Vagina (tissue), 2 donors: ENCODE measurements around the gene TK2.

ENCODE experiments used
- CTCF ChIP-seq, 3 experiments: fragments of 450-650 bp in 2 of 3; fragments of 200-600 bp in 1 of 3; sonication (generic) in 1 of 3; IDR thresholded peaks; one replicate each; pipeline ENCODE4 v1.5.1; 2017 to 2019; ENCODE audit warnings: antibody characterized with exemption in 3 of 3, mild to moderate bottlenecking in 2 of 3, moderate library complexity in 2 of 3
- POLR2A ChIP-seq, 2 donors: fragments of 450-650 bp; IDR thresholded peaks; one replicate each; pipeline ENCODE4 v1.6.1; 2017; ENCODE audit warnings: antibody characterized with exemption in 2 of 2, mild to moderate bottlenecking in 2 of 2, moderate library complexity in 2 of 2
- POLR2AphosphoS5 ChIP-seq, 2 donors: sonication (generic); formaldehyde crosslinking; IDR thresholded peaks; one replicate each; pipeline ENCODE4 v1.9.0; 2017; ENCODE audit warnings: antibody characterized with exemption in 2 of 2, mild to moderate bottlenecking in 2 of 2, low read depth in 1 of 2; ENCODE audit not compliant: insufficient read depth in 1 of 2

- TF ChIP-seq CTCF (IDR thresholded peaks at IDR 0.05) (no peak), POLR2A (IDR thresholded peaks at IDR 0.05) (no peak), POLR2AphosphoS5 (IDR thresholded peaks at IDR 0.05; ENCODE audit: insufficient read depth in 1 of 2, low read depth in 1 of 2) (no peak)
These were observed 18.4 kb upstream of the TK2 start for GRCh38 chr16:66568355-66568754.
